COR-L47 (cell line): ENCODE results near the gene HUS1.

Experiments
- DNase-seq: peaks from one replicate; lab custom pipeline; 2025; lab: John Stamatoyannopoulos, UW

Gene HUS1

DNA sequence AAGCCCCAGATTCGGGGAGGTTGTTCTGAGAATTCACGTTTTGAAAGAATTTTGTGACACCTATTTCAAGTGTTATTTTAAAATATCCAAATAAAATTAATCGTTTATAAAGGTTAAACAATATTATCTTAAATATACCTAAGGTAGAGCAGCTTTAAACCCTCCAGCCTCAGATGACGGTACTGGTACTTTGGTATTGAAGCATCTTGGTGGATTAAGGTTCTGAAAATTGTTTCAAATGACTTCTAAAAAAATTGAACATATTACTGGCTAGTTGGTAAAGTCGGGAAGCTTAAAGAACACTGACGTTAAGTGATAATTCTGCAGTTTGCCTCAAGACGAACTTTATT is 392 bp upstream of the HUS1 start:
- DNase-seq, result no peak

DNA sequence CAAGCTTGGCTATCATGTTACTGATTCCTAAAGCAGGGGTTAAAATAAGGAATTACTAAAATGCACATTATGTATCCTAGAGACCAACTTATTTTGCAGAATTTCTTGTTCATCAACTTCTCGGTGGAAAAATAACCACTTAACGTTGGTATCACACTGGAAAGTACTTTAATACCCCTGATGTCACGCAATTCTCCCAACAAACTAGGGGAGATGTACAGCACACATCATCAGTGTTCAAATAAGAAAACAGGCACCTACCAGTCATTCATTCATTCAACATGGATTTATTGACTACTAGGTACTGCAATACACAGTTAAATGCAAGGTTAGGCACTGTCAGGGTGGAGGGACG is 648 bp downstream of the HUS1 start:
- no peak for DNase-seq

DNA sequence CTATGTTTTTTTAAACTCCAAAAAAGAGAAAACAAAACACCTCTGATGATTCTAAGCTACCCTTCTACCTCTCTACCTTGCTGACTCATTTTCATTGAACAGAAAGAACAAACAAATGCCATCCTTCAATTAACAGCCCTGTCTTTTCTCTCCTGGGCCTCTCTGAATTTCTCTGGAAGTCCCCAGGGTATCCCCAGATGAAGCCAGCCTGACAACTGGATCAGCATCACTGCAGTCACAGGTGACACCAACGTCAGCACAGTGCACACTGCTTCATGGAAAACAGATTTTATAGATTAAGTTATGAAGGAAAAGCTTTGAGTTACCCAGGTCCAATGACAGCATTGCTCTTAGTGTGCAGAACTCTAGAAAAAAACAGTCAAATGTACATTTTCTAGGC is 5.7 kb downstream of the HUS1 start:
- DNase-seq, result no peak

DNA sequence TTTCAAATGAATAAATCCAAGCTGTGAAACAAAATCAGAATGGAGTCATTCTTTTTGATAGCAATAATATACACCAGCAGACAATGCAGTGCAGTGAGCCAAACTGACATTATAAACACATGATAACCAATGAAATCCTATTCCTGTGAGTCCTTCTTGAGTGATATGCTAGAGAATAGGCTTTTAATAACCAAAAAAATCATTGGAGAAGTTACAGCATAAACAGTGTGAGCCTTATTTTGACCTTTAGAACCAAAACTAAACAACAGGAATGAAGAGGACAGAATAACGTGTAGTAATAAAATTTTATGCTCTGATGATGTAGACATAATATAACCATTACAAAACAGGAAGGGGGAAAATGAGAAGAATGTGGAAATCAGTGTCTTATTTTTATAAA is 8.7 kb downstream of the HUS1 start:
- no peak for DNase-seq

DNA sequence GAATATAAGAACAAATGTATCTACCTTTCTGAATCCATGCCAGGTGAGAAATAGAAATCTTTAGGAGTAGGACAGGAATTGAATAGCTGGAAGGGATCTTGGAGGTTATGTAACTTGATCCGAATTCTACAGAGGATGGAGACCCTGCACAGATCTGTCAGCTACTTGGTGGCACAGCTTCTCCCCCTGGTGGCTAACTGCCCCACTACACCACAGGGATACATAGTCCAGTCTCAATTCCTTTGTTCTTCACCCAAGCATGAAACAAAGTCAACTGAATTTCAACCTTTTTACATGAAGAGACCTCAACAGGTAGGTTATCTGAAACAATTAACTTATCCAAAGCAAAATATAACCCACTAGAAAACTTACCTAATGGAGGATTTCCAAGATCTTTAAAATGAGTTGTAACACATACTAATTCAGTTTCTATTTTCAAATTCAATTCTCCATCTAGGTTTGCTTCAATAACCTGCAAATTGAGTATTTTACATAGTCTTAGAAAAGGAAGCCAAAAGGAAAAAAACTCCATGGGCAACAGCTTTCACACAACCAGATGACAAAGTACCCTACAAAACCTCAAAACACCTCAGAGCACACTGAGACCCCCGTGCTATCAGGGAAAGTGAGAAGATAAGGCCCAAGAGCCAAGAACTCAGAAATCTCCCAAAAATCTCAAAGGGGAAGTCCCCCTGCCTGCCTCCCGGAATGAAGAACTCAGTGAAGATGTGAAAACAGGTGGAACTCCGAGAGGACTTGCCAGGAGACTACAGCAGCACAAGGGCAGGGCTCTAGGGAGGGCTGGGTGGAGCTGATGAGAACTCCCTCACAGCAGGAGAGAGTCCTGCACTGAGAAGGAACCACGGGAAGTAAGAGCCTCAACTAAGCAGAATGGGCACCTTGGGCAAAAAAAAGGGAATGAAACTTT is 10.3 kb downstream of the HUS1 start:
- DNase-seq, result peak; percentile 59

DNA sequence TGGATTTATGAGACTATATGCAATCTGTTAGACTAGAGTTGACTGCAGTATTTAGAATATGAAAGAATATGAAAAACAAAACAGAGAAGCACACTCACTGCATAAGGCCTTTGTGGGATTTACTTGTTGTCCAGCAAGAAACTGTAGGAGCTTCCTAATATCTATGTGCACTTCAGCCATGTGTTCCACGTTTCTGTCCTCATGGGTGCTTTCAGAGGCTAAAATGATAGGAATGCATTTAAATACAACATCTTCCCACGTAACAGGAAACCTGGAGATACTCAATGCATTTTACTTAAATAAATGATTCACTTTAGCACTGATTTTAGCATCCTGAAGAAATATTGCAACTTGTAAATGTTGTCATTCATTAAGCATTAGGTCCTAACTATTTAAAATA is 11.7 kb downstream of the HUS1 start:
- no peak for DNase-seq

DNA sequence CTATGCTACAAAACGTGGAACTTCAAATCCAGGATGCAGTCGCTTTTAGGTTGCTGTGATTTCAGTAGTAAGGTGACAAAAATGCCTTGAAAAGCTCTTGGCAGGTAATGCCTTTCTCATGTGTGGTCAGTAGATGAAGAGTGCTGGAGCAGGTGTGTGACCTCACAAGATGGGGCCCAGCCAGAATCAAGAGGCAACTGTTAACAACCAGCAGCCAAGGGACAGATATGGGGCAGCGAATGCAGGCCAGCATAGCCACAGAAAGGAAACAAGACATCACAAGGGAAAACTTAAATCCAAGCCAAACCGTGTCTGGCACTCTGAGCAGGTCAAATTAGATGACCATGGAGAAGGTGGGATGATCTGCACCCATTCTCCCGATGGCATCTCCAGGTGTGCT is 12.3 kb downstream of the HUS1 start:
- DNase-seq, result no peak

DNA sequence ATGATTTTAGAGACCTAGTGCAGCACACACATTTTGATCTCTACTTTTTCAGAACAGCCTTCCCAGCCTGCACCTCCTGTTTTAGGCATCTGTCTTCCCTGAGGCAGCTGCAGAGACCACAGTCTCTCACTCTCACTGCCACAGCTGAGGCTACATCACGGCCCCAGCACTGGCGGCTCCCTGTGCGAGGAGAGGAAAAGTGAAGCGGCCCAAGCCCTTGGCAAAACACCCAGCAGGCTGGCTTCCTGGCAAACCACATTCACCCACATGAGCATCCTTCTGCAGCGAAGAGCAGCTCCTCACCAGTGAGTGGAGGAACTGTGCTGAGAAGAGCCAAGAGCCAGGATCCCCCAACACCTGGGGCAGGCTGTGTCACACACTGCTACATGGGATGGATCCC is 14.0 kb downstream of the HUS1 start:
- DNase-seq, result no peak

DNA sequence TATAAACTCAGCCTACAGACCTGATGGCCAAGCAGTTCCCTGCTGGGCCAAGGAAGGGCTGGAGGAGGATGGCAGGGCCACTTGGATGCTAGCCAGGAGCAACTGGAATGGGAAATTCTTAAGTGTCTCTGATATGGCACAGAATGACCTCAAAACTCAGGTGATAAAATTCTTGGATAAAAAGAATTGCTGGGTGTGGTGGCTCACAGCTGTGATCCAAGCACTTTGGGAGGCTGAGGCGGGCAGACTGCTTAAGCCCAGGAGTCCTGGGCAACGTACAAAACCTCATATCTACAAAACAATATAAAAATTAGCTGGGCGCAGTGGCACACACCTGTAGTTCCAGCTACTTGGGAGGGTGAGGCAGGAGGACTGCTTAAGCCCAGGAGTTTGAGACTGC is 17.2 kb downstream of the HUS1 start:
- DNase-seq, result no peak

DNA sequence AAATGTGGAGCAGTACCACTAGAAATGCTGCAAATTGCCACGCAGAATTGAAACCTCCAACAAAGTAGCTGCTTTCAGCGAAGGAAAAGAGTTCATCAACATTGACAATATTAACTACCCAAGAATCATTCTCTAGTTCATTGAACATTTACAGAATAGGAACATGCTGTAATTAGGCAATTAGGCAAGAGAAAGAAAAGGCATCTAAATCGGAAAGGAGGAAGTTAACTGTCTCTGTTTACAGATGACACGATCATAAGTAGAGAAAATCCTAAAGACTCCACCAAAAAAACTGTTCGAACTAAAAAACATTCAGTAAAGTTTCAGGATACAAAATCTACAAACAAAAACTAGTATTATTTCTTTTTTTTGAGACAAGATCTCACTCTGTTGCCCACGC is 22.3 kb downstream of the HUS1 start:
- DNase-seq, result no peak

DNA sequence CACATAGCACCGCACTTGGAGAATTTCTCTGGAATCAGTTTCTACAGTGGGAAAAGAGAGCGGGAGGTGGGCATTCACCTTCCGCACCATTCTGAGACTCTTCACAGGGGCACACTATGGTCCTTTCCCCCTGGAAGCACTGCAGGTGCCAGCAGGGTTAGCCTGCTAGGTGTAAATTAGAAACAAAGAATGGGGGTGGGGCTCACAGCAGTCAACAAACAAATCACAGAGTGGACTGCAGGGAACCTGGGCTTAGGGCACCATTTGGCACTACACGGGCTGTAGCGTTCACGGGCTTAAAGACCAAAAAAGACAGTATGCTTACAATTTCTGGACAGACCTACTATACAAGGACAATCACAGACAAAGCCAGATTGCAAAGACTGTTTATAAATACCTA is 23.2 kb downstream of the HUS1 start:
- DNase-seq, result peak; percentile 40

DNA sequence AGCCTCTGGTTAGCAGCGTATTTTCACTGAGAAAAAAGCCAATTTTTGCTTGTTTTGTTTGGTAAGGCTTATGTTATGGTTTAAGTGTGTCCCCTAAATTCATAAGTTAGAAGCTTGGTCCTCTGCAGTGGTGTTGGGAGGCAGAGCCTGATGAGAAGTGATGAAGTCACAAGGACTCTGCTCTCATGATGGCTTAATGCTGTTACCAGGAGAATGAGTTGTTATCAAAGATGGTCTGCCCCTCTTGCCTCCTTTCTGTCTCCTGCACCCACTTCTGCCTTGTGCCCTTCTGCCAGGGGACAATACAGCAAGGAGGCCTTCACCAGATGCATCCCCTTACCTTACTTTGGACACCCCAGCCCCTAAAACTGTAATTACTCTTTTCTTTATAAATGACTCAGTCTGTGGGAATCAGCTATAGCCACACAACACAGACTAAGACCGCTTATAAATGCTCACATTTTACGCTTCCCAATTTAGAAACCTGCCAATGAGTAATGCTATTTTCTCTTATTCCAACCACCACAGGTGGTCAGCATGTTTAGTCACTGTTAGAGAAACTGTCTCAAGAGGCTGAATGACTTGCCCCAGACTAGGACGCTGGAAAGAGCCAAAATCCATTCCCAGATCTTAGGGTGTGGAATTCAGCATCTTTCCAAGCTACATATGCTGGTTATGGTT is 25.0 kb downstream of the HUS1 start:
- DNase-seq, result no peak

DNA sequence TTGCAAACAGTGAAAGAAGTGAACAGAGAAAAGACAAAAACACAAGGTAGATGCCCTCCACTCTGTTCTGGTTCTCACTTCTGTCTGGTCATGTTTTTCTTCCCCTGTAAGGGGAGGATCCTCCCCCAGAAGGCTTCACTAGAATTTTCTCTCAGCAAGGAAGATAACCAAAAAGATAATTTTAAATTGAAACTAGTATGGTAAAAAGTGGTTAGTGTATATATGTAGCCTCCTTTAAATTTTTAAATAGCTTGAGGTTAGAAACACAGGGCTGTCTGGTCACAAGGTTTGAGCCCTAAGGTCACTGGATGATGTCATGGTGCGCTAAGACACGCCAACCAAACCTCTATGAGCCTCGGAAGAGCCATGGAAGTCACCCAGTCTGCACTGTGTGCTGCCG is 25.6 kb downstream of the HUS1 start:
- DNase-seq, result no peak

DNA sequence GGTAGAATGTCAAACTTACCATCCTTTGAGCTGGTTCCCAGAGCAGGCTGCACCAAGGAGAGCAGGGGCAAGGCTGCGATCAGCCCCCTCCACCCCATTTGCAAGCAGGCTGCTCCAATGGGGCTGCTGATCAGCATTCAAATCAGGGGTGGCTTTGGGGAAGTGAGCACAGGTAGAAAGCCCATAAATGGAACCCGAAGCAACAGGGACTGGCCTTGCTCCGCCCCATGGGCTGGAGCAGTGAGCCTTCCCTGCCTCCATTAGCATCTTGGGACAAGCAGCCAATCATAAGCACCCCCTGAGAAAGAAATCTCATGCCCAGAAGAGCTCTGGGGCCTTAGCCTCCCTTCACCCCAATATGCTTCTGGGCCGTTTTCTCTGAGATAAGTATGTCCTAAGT is 27.2 kb downstream of the HUS1 start:
- no peak for DNase-seq

DNA sequence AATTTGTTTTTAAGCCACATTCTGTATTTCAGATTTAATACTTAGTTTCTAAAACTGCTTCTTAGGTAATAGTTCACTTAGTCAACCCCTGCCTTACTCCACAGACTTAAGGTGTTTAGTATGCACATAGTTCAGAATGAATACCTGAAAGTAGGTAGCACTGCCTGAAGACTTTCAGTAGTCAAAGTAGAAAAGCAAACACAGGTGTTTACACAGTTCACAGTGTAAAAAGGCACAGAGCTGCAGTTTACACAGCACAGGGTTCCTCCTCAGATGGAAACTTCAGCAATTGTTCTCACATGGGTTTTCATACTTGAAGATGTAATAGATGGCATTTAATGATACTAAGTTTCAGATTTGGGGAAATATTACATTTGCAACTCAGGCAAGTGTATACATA is 28.0 kb downstream of the HUS1 start:
- no peak for DNase-seq

DNA sequence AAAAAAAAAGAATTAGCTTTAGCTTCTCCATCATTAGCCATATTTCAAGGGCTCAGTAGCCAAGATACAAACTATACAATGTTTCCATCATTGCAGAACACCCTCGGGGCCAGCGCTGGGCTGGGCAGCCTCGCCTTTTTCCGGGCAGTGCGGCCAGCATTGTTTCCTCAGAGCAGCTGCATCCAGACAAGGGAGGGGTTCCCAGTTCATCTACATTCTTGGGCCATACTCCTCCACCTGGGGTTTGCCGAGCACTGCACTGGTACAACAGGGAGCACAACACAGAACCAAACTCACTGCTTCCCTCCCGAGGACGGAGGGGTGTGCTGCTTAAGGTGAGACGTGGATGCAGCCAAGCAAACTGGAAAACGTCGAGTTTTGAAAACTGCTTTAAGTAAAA is 28.7 kb downstream of the HUS1 start:
- peak; percentile 21 for DNase-seq

DNA sequence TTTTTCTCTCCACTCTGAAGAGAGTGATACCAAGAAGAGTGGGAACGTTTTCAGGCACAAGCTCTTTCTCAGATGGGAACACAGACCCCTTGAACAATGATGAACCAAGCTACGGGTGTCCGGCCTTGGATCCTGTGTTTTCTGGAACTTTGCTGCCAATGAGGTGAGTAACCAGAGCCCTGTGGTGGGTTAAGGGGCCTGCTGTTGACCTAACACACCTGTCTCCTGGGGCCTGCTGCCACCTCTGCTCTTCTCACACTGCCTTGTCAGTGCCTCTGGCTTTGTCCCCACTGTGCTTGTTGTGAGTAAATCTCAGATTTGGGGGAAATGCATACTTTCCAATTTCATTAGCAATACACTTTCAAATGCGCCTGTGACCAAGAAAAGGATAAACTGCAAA is 29.7 kb downstream of the HUS1 start:
- no peak for DNase-seq

DNA sequence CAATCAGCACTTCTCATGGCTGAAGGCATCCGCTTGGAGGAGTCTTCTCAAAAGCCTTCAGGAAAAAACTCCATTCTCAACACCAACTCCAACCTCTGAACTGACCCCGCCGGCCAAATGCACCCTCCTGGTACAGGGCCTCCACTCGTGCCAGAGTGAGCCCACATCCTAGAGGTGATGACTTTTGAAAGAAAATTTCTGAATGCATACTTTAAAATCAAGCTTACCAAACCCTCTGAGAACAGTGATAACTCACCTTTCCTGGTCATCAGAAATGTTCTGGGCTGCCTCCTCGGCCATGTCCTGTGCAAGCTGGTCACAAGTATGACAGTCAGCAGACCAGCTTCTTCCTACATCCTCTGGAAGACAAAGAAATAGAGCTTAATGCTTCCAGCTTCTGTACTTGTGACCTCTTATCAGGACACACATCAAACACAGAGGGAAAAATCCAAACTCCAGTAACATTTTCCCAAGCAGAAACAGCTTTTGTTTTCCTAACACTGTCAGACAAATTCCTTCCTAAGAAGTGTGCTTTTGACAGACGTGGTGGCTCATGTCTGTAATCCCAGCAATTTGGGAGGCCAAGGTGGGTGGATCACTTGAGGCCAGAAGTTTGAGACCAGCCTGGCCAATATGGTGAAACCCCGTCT is 31.1 kb downstream of the HUS1 start, which contains the start of gene PKD1L1:
Gene PKD1L1 (minus strand): TSS at position 326 of the 650 bp plus-strand sequence. CDS start 26 bp downstream, at position 300.
- DNase-seq, result no peak

DNA sequence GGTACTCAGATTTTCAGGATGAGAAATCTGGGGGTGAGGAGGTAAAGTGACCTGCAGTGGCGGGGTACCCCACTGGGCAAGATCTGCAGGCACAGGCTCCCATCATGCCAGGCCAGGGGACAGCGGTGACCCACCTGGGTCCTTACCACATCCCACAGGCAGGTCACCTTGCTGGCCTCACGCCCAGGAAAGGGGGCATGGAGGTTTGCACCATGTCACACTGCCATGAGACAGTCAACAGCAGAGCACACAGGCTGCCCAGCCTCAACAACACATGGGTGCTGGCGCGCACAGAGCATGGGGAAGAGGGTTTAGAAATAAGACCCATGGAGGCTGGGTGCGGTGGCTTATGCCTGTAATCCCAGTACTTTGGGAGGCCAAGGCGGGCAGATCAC is 32.1 kb downstream of the HUS1 start:
- DNase-seq, result no peak

DNA sequence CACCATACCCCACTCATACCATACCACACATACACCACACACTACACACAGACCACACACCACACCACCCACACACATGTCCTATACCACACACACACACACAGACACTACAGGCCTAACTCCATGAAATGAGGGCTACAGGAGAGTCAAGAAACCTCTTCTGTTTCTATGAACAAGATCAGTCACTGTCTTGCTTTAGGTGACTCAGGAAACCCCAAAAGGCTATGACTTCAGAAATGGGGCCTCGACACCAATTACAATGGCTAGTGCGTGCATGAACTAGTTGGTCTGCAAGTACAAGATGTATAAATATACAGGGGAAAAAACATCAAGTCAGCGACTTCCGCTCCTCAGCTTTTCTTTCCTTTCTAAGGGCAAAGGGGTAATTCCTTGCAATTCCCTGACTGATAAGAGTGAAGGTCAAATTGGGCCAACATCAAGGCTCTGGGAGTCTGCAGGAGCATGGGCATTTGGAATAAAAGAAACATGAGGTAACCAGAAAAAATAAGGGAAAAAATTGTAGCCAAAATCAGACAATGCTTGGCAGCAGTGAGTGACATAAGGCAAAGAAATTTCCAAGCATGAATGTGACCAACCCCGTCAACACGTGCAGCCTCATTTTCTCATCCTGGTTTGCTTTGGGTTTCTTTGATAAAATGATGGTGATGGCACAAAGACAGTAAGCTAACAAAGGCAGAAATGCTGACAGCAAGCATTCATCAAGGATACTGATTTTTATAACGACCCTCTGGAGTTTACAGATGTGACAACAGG is 32.6 kb downstream of the HUS1 start:
- DNase-seq, result no peak

DNA sequence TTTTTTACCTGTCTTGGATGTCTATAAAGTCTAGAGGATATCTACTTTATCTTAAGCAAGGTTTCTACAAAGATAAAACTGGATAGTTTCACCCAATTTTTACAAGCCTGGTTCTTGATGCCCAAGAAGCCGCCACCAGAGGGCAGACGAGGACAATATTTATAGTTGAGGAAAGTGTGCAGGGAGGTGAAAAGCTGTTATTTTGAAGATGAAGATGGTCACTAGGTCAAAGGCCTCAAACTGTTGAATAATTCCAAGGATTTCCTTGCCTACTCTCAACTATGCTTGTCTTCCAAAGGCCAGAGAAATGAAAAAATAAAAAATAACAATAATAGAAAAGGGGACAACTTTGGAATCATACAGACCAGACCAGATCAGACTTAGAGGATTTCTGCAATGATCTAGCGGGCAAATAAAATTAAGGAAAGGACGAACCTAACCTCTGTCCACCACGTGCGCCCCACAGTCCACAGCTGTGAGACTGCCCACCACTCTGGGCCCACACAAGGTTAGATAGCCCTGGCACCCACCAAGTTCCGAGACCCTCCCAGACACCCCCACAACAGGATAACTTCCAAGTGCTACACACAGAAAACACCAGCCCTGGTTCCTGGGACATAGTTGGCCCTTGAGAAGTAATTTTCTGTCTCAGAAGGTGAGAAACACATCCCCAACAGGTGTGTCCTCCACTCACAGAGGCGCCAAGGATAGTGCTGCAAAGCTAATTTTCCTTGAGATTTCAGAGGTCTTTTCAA is 34.0 kb downstream of the HUS1 start:
- peak; percentile 60 for DNase-seq
